SK-N-SH treated with all-trans-retinoic acid at 6 μM for 48 hours (cell line): ENCODE measurements around the gene ZBTB46.

Experiments used
- ATAC-seq: fragments of 200-7000 bp; cut with Tn5 transposase; 3 replicates; pipeline ENCODE4 v1.9.1; 2020; ENCODE audit warnings: mild to moderate bottlenecking, moderate library complexity
- ARNTL ChIP-seq: fragments of 450-650 bp; formaldehyde crosslinking; IDR thresholded peaks from 2 replicates; pipeline ENCODE4 v1.5.0; 2020; ENCODE audit warnings: low read depth, mild to moderate bottlenecking, moderate library complexity, borderline replicate concordance
- BACH2 ChIP-seq: fragments of 250-450 bp; sonication (Bioruptor Pico); IDR thresholded peaks from 2 replicates; pipeline ENCODE4 v1.9.0; 2021; ENCODE audit warnings: mild to moderate bottlenecking, borderline replicate concordance
- CREB5 ChIP-seq: fragments of 250-450 bp; sonication (Bioruptor Pico); IDR thresholded peaks from 2 replicates; pipeline ENCODE4 v1.5.1; 2020; ENCODE audit warnings: low read depth, mild to moderate bottlenecking, moderate library complexity
- CSDC2 ChIP-seq: fragments of 250-450 bp; sonication (Bioruptor Pico); IDR thresholded peaks from 2 replicates; pipeline ENCODE4 v1.5.0; 2020; ENCODE audit warnings: mild to moderate bottlenecking, moderate library complexity
- CSRNP3 ChIP-seq: fragments of 250-450 bp; sonication (Bioruptor Pico); IDR thresholded peaks from 2 replicates; pipeline ENCODE4 v1.5.1; 2021; ENCODE audit warnings: mild to moderate bottlenecking, moderate library complexity
- ESRRG ChIP-seq: fragments of 250-450 bp; sonication (Bioruptor Pico); IDR thresholded peaks from 2 replicates; pipeline ENCODE4 v1.6.1; 2021; ENCODE audit warnings: mild to moderate bottlenecking
- GLIS3 ChIP-seq: fragments of 250-450 bp; sonication (Bioruptor Pico); IDR thresholded peaks from 2 replicates; pipeline ENCODE4 v1.5.0; 2020; ENCODE audit warnings: mild to moderate bottlenecking, moderate library complexity
- ISL1 ChIP-seq: fragments of 250-450 bp; sonication (Bioruptor Pico); IDR thresholded peaks from 2 replicates; pipeline ENCODE4 v2.1.2; 2022; ENCODE audit warnings: mild to moderate bottlenecking, moderate library complexity
- OSR1 ChIP-seq: fragments of 250-450 bp; sonication (Bioruptor Pico); IDR thresholded peaks from 2 replicates; pipeline ENCODE4 v1.8.0; 2022; ENCODE audit warnings: moderate library complexity, mild to moderate bottlenecking, inconsistent platforms
- PATZ1 ChIP-seq: fragments of 250-450 bp; sonication (Bioruptor Pico); IDR thresholded peaks from 2 replicates; pipeline ENCODE4 v1.8.0; 2020; ENCODE audit warnings: mild to moderate bottlenecking, moderate library complexity, borderline replicate concordance
- POU6F1 ChIP-seq: fragments of 250-450 bp; sonication (Bioruptor Pico); IDR thresholded peaks from 2 replicates; pipeline ENCODE4 v1.8.0; 2021; ENCODE audit warnings: low read depth, mild to moderate bottlenecking, moderate library complexity, borderline replicate concordance
- PPARA ChIP-seq: fragments of 250-450 bp; sonication (Bioruptor Pico); IDR thresholded peaks from 2 replicates; pipeline ENCODE4 v1.5.0; 2020; ENCODE audit warnings: mild to moderate bottlenecking, borderline replicate concordance
- RARB ChIP-seq: fragments of 250-450 bp; sonication (Bioruptor Pico); IDR thresholded peaks from 2 replicates; pipeline ENCODE4 v1.8.0; 2021; ENCODE audit warnings: mild to moderate bottlenecking, moderate library complexity
- SNAI2 ChIP-seq: fragments of 250-450 bp; sonication (Bioruptor Pico); IDR thresholded peaks from 2 replicates; pipeline ENCODE4 v1.5.0; 2020; ENCODE audit warnings: mild to moderate bottlenecking, moderate library complexity
- TCF4 ChIP-seq: fragments of 250-450 bp; sonication (Bioruptor Pico); IDR thresholded peaks from 2 replicates; pipeline ENCODE4 v1.8.0; 2021; ENCODE audit warnings: mild to moderate bottlenecking, moderate library complexity, borderline replicate concordance
- TOX ChIP-seq: fragments of 250-450 bp; sonication (Bioruptor Pico); IDR thresholded peaks from 2 replicates; pipeline ENCODE4 v1.8.0; 2021; ENCODE audit warnings: mild to moderate bottlenecking, moderate library complexity, borderline replicate concordance
- TSHZ2 ChIP-seq: fragments of 250-450 bp; sonication (Bioruptor Pico); IDR thresholded peaks from 2 replicates; pipeline ENCODE4 v1.5.0; 2020; ENCODE audit warnings: mild to moderate bottlenecking, moderate library complexity
- ZC3H10 ChIP-seq: fragments of 250-450 bp; sonication (Bioruptor Pico); IDR thresholded peaks from 2 replicates; pipeline ENCODE4 v1.5.1; 2021; ENCODE audit warnings: mild to moderate bottlenecking, moderate library complexity
- ZFP3 ChIP-seq: fragments of 250-450 bp; sonication (Bioruptor Pico); IDR thresholded peaks from 2 replicates; pipeline ENCODE4 v1.5.0; 2020; ENCODE audit warnings: mild to moderate bottlenecking, moderate library complexity
- ZFP30 ChIP-seq: fragments of 450-650 bp; formaldehyde crosslinking; IDR thresholded peaks from 2 replicates; pipeline ENCODE4 v1.5.0; 2022; ENCODE audit warnings: mild to moderate bottlenecking, moderate library complexity
- ZNF565 ChIP-seq: fragments of 450-650 bp; formaldehyde crosslinking; conservative IDR thresholded peaks from 2 replicates; pipeline ENCODE4 v1.5.0; 2020; ENCODE audit warnings: low read depth, mild to moderate bottlenecking, moderate library complexity
- ZNF70 ChIP-seq: fragments of 450-650 bp; formaldehyde crosslinking; IDR thresholded peaks from 2 replicates; pipeline ENCODE4 v1.5.0; 2020; ENCODE audit warnings: mild to moderate bottlenecking, moderate library complexity
- ZNF8 ChIP-seq: fragments of 450-650 bp; formaldehyde crosslinking; IDR thresholded peaks from 2 replicates; pipeline ENCODE4 v1.5.0; 2020; ENCODE audit warnings: mild to moderate bottlenecking, moderate library complexity

The ZBTB46 gene

GRCh38 chr20:63718996-63719395 is 112.1 kb downstream of the ZBTB46 start:
- ATAC-seq: no peak
- TF ChIP-seq GLIS3 (CRISPR knock-in tag) (no peak), PPARA (CRISPR knock-in tag) (no peak), ESRRG (no peak), TOX (CRISPR knock-in tag) (no peak), PATZ1 (CRISPR knock-in tag) (no peak), ISL1 (CRISPR knock-in tag) (no peak), ZNF70 (CRISPR knock-in tag) (no peak), ZFP30 (no peak), CSDC2 (no peak), ARNTL (CRISPR knock-in tag) (no peak)
- TF ChIP-seq, all 23 proteins: peak for 0

- no peak for ATAC-seq
- TF ChIP-seq CREB5 (CRISPR knock-in tag) (no peak), ARNTL (CRISPR knock-in tag) (no peak), ZFP3 (CRISPR knock-in tag) (no peak), PATZ1 (CRISPR knock-in tag) (no peak), ZFP30 (no peak), BACH2 (no peak), ZNF565 (CRISPR knock-in tag) (no peak), ESRRG (no peak), RARB (CRISPR knock-in tag) (no peak), TCF4 (CRISPR knock-in tag) (no peak), OSR1 (no peak), GLIS3 (CRISPR knock-in tag) (no peak), ZC3H10 (CRISPR knock-in tag) (no peak)
Observed at GRCh38 chr20:63714858-63715257, 116.2 kb downstream of the ZBTB46 start.

- TF ChIP-seq TCF4 (CRISPR knock-in tag) (no peak), ZFP30 (no peak), ZNF8 (CRISPR knock-in tag) (no peak), RARB (CRISPR knock-in tag) (no peak), TOX (CRISPR knock-in tag) (no peak), CSRNP3 (CRISPR knock-in tag) (no peak), ZC3H10 (CRISPR knock-in tag) (no peak), CREB5 (CRISPR knock-in tag) (no peak), TSHZ2 (CRISPR knock-in tag) (no peak), ARNTL (CRISPR knock-in tag) (no peak), ZFP3 (CRISPR knock-in tag) (no peak), ZNF565 (CRISPR knock-in tag) (no peak), ESRRG (no peak), PPARA (CRISPR knock-in tag) (no peak), ZNF70 (CRISPR knock-in tag) (no peak), BACH2 (no peak), POU6F1 (CRISPR knock-in tag) (no peak), SNAI2 (CRISPR knock-in tag) (no peak), ISL1 (CRISPR knock-in tag) (no peak), CSDC2 (no peak)
- TF ChIP-seq, all 23 proteins: peak for 0
- no peak for ATAC-seq
Observed at GRCh38 chr20:63712191-63712590, 118.9 kb downstream of the ZBTB46 start.
